HG03103 (cell line): Measurements from ENCODE around the gene DIPK1B.

Experiments used
- ATAC-seq: cut with Tn5 transposase; IDR thresholded peaks from one replicate; pipeline ENCODE4 v1.9.1; 2021; ENCODE audit warnings: low read depth; ENCODE audit not compliant: unreplicated experiment

Gene DIPK1B

GRCh38 chr9:136673088-136673974 is 39.0 kb upstream of the DIPK1B start:
- no peak for ATAC-seq

DNA sequence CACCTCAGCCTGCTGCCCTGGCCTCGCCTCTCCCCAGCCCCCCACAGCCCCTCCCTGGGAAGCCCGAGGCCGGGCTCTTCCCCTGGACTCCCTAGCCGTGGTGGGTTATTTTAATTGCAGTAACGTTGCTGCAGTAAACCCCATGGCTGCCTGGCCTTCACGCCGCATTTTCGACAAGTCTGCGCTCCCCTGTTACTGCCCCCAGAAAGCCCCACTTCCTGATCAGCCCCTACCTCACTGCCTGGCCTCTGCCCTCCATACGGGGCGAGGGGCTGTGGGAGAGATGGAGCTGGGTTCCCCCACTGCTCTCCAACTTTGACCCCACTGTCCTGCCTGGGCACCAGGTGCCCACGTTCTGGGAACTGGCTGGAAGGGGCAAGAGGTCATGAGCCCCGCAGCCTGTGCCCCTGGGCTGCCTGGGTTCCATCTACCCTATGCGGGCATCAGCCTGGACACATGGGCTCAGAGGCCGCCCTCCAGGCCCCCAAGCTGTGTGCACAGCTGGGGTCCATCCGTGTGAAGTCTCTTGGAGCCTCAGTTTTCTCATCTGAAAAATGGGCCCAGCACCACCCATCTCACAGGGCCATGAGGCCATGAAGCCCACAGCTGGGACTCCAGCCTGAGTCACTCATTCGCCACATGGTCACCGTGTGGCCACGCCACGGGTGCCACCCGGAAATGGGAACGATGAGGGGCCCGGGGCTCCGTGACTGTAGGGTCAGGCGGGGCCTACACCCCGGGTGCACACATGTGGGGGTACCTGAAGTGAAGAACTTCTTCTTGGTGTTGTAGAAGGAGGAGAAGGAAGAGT is 38.2 kb upstream of the DIPK1B start:
- ATAC-seq = no peak

DNA sequence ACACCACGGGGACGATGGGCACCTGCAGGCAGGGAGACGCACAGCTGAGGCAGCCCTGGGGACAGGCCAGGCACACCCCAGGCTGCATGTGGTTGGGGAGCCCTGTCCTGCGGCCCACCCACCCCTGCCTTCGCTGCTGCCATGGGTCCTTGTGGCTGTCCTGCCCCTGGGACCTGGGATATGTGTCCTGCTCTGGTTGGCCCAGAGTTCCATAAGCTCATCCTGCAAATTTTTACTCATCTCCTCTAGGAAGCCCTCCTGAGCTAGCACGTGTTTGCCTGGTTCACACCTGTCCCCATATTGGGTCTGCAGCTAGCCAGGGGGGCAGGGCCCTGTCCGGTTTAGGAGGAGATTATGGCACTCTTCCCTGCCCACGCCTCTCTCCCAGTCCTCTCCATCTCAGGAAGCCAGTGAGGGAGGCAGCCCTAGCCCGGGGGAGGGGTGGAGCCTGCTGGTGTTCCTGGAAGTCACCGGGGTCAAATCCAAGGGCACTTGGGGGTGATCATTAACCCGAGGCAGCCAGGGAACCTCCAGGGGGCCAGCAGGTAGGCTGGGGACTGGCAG is 37.5 kb upstream of the DIPK1B start:
- ATAC-seq = no peak

- ATAC-seq = no peak
Measured at GRCh38 chr9:136675477-136676296, 36.7 kb upstream of the DIPK1B start.

DNA sequence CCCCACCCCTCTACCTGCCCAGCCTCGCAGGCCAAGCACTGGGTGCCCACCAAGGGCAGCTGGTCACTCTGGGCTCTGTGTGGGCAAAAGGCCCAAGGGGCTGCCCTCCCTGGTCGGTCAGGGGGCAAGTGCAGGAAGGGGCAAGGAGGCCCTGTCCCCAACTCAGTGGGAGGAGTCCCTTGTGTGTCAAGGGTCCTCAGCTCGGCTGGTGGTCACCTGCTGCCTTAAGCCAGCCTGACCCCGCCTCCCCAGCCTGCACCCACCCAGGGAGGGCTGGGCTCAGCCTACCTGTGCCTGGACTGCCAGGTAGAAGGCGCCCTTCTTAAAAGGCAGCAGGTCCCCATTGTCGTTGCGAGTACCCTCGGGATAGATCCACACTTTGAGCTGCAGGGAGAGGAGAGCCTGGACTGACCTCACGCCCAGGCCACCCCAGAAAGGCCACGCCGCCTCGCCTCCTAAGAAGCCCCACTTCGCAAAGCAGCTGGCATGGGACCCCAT is 36.0 kb upstream of the DIPK1B start:
- ATAC-seq = no peak

GRCh38 chr9:136676920-136677686 is 35.3 kb upstream of the DIPK1B start:
- no peak for ATAC-seq

- no peak for ATAC-seq
Measured at GRCh38 chr9:136678034-136678433, 34.3 kb upstream of the DIPK1B start.

DNA sequence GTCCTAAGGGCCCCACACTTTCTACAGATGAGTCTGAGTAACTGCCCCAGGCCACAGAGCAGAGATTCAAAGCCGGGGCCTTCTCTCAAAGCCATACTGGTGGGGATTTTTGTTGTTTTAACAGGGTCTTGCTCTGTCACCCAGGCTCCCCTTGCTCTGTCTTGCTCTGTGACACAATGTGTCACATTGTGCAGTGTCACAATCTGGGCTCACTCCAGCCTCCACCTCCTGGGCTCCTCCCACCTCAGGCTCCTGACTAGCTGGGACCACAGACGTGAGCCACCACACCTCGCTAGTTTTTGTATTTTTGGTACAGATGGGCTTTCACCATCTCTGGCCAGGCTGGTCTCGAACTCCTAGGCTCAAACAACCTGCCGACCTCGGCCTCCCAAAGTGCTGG is 33.7 kb upstream of the DIPK1B start:
- ATAC-seq = no peak

DNA sequence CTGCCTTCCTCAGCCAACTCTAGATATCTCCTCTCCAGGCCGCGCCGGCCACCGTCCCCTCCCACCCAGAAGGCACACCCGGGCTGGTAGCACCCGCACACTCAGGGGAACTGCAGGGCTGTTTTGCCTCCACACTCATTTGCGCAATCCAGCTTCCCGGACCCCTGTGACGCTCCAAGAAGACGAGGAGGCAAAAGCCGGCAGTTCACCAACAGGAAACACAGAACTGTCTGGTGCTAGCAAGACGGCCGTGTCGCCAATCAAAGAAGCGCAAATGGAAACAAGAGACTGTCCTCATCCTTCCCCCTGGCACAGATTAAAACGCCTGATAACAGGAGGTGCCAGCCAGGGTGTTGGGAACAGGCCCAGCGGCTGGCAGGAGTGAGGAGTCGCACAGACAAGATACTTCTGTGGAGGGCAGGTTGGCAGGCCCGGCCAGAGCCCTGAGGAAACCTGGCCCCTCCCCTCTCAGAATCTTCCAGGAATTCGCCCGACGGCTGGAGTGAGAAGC is 32.9 kb upstream of the DIPK1B start:
- ATAC-seq = no peak

DNA sequence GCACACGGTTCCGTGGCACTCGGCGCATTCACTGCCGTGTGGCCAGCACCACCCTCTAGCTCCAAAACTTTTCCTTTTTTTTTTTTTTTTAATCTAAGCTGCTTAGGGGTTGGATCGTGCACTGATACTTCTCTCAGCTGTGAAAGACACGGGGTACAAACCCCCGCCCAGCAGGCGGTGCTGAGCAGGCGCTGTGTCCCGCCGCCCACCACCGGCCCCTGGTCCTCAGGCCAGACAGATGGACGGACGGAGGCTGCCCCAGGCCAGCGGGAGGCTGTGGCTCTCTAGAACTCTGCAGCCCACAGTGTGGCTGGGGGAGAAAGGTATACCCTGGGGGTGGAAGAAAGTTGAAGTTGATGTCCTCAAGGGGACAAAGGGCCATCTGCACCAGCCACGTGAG is 31.3 kb upstream of the DIPK1B start:
- no peak for ATAC-seq

DNA sequence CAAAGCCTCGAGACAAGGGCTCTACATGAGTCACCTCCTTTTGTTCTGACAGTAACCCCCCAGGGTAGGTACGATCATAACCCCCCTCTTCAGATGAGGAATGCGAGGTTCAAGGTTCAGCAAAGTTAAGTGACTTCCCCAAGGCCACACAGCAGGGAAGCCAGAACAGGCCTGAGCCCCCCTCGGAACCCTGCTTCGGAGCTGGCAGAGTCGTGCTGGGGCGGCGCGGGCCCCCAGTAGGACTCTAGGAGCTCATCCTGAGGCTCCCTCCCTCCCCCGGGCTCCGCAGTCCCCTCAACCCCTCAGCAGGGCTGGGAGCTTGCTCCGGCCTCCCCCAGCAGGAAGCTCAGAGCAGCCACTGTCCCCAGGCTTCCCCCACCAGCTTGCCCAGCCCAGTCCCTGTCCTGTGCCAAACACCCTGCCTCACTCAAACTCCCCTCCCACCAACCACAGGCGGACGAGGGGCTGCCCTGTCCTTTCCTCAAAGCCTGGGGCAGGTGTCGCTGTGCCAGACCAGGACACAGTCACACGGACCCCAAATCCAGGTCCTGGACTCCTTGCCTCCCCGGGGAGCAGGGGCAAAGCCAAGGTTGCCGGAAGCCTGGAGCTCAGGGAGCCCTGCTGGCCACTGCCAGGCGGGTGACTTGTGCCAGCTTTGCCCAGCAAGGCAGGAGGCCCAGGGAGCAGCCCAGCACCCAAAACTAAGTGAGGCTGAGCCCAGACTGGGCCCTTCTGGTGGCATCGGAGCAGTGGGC is 30.2 kb upstream of the DIPK1B start:
- no peak for ATAC-seq

GRCh38 chr9:136682710-136683109 is 29.7 kb upstream of the DIPK1B start:
- no peak for ATAC-seq

DNA sequence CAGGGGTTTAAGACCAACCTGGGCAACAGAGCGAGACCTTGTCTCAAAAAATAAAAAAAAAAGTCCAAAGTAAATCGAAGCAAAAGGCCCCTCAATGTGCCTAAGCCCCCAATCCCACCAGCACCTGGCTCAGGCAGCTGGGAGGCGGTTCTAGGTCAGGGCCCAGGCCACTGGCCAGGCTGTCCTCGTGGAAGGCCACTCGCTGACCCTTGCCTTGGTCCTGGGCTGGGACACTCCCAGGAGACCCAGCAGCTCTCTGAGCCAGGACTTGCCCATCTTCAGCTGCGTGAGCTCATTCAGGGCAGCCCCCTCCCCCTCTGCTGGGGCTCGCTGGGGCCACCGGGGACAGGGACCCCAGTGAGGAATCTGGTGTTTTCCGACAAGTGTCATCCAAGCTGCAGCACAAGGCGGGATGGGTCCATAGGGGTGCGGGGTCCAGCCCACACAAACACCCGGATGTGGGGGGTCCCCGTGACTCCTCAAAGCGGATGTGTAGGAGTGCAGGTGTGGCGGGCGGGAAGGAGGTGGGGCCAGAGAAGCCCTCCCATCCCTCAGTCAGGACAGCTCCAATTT is 29.1 kb upstream of the DIPK1B start:
- ATAC-seq = no peak

- no peak for ATAC-seq
Measured at GRCh38 chr9:136683755-136684154, 28.6 kb upstream of the DIPK1B start.

- no peak for ATAC-seq
Measured at GRCh38 chr9:136684339-136684738, 28.0 kb upstream of the DIPK1B start.

DNA sequence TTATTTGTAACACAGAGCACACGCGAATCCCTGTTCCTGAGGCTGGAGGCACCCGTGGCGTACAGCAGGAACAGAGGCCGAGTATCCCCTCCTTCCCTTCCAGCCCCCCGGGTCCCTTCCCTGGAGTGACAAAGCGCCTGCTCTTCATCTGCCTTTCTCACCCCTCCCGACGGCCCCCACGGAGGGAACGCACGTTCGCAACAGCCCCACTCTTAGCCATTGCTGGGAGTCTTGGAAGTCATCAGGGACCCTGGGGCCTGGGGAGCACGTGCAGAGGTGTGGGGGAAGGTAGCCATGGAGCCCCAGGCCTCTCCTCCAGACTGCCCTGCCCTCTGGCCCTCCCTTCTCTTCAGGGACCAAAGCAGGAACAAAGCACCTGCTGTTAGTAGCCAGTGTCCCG is 27.6 kb upstream of the DIPK1B start:
- no peak for ATAC-seq

- no peak for ATAC-seq
Measured at GRCh38 chr9:136685216-136685615, 27.2 kb upstream of the DIPK1B start.

DNA sequence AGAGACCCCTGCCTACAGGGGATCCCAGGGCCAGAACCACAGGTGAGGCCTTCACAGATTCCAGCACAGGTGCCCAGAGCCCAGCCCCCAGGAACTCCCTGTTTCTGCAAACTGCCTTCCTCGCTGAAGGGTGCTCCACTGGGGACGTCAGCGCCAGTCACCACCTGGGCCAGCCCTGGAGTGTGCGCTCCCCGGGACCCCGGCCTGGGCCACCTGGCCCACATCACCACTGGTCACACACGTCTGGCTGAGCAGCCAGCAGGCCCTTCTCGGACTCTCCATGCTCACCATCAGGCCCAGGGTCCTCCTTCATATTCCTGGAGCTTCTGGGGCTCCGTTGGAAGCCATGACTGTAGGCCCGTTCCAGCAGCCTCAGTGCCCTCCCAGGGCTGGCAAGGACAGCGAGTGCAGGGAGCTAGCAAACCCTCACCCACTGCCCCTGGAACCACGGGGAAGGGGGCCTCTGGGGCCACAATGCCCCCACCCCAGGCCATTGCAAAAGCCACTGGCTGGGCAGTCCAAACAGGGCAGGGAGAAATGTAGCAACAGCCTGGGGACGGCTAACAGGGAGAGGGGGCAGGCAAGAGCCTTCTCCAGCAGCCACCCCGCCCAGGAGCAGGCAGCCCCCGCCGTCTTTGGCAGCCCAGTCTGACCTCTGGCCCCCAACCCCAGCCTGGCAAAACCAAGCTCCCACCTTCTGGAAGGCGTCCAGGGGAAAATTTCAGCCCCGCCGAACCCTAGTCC is 26.4 kb upstream of the DIPK1B start:
- ATAC-seq = no peak
